HG02943 (cell line): Measurements from ENCODE around the gene ABCB10.
"Not testable (repeated sequence)": the region's sequence is repeated elsewhere in the genome, so short reads cannot be mapped to it uniquely, and the experiment has no call there.

Experiments used
- ATAC-seq: cut with Tn5 transposase; IDR thresholded peaks from one replicate; pipeline ENCODE4 v1.9.1; 2021; ENCODE audit warnings: mild to moderate bottlenecking, low read depth, moderate library complexity; ENCODE audit not compliant: unreplicated experiment

The ABCB10 gene

DNA sequence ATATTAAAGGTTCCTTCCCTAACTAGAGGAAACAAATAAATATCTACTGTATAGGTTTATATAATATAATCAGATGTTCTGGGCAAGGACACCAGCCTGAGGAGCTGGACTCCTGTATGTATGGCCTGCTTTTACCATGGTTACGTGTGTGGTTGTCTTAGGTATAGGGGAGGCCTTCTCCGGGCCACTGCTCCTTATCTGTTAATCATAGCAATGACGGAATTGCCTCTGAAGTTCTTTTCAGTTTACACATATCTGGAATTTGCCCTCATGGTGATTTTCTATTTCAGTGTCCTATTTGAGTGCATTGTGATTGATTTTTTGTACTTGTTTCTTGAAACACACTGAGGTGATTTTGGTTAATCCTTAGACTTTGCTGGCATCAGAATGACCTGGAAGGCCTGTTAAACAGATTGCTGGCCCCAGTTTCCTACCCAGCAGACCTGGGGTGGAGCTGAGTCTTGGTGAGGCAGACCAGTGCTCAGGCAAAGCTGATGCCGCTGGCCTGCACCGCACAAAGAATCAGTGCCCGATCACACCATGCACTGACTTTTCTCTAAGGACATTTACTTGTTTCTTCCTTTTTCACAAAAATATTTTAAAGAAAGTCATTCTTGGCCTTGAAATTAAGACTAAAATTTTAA, 18.5 kb downstream of the ABCB10 start:
- ATAC-seq: no peak

DNA sequence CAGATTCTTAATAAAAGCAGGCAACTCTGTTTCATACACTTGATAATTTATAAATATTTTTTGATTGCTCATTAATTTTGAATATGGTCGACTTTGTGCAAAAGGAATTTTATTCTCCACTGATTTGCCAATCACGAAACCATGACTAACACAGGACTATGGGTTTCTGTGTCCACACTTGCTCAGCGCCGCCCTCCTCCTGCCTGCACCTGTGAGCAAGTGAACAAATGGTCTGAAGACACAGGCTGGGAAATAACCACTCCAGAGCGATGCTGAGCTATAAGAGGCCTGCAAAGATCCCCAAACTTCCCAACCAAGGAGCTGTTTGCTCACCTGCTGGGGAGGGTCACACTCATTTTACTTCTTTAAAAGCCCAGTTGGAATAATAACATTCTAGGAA, 19.6 kb downstream of the ABCB10 start:
- no peak for ATAC-seq

DNA sequence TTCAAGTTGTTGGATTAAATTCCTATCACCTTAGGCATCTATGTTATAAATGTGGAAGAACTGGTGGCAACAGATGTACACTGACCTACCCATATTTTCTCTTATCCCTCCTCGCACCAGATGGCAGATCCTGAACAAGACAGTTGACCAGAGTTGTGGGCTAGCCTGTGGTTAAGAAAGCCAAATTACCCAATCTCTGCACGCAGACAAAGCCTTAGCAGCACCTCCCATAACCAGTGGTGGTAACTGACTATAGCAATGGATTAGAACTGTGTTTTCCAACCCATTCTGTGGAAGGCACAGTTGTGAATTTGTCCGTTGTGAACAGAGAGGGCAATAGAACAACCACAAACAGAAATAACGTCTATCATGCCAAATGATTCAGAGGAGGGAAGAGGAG, 20.6 kb downstream of the ABCB10 start:
- ATAC-seq: no peak

DNA sequence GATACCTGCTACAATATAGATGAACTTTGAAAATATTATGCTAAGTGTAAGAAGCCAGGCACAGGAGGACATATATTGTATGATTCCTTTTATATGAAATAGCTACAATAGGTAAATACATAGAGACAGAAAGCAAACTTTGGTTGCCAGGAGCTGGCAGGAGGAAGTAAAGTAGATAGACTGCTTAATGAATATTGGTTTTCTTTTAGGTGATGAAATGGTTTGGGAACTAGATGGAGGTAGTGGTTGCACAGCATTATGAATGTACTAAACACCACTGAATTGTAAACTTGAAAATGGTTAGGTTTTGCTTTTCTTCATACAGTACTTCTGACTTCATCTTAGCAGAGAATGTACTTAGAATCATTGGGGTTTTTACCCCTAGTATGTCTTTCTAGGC, 21.5 kb downstream of the ABCB10 start:
- no peak for ATAC-seq

DNA sequence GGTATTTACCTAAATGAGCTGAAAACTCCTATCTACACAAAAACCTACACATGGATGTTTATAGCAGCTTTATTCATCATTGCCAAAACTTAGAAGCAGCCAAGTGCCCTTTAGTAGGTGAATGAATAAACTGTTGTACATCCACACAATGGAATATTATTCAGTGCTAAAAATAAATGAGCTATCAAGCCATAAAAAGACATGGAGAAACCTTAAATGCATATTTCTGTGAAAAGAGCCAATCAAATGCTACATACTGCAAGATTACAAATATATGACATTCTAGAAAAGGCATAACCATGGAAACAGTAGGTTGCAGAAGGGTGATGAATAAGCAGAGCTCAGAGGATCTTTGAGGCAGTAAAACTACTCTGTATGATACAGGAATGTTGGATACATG, 23.3 kb downstream of the ABCB10 start:
- no peak for ATAC-seq

DNA sequence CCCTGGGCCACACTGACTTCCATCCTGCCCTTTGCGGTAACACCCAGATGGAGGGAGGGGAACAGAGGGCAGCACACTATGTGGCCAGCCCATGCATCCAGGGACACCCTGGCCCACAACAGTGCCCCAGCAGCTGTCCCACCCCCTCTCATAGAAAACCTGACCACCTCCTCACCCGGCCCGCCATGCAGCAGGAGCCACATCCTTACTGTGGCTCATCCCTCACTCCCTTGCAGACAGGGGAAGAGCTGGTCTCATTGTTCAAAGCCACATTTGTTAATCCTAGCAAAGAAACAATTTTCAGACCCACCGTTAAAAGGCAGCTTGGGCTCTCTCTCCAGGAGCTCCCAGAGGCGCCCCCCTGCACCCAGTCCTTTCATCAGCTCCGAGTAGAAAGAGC, 27.2 kb downstream of the ABCB10 start:
- ATAC-seq: no peak

DNA sequence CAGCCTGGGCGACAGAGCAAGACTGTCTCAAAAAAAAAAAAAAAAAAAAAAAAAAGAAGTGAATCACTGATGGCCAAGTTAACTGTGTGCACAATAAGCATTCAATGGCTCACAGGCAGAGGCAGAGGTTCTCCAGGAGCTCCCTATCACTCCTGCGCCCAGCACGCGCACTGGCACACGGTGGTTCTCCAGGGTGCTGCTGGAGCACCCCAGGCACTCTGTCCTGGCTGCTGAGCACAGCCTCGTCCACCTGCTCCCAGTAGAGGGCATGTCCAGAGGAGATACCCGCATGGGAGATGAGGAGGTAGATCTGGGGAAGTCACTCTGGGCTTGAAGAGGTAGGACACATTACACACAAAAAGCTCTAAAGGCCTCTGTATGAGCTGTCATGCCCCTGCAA, 28.9 kb downstream of the ABCB10 start:
- ATAC-seq: no peak

DNA sequence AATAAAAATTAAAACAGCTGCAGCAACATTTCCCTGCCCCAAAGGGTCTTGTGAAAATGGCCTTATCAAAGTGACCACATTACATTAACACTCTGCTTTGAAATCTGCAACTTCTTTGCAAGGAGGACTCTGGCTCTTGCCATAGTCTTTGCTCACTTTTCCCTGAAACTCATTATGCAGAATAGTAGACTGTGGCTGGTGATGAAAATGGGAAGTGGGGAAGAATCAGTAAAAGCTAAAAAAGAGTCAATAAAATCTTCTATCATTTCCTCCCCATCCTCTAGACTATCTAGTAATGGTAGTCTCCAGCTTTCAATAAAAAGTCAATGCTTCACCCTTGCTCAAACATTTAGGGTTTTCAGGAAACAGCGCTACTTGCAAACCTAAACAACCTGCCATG, 31.8 kb downstream of the ABCB10 start:
- ATAC-seq: no peak

DNA sequence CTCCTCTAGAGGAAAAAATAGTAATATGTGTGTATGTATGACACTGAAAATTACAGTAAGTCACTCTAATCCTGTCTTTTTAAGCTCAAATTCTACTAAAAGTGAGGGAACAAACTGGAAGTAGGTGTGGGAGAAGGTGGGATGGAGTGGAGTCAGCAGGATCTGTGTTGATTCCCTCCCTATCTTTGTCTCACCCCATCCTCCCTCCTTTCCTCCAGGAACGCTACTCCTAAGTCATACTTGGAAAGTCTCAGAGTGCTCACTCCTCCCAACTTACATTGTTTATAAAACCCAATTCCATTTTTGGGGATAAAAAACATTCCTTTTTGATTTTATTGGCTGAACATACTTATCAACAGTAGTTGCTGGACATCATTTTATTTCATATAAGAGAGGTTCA, 35.5 kb downstream of the ABCB10 start:
- no peak for ATAC-seq

DNA sequence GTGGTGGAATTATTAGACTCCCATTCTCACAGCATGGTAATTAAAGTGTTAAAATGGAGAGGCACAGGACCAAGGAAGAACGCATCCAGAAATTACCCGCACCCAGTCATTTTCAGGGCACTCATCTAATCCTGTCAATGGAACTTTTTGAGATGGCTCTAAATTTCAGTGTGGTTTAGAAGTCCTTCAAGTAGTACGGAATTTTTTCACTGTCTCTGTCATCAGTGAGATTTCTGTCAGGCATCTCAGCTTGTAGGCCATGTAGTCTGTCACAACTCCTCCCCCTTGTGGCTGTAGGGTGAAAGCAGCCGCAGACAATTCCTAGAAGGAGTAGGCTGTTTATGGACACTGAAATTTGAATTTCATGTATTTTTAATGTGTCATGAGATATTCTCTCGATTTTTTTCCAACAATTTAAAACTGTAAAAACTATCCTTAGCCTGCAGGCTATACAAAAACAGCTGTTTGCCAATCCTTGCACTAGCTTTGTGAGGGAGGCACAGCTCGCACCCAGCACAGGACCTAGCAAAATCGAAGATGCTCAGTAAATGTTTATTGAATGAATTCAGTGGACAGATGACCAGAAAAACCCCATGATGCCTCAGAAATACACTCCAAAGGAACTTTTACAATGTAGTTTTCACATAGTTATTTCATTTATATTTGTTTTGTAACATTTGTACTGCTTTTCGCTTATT, 43.8 kb downstream of the ABCB10 start:
- ATAC-seq: no peak

DNA sequence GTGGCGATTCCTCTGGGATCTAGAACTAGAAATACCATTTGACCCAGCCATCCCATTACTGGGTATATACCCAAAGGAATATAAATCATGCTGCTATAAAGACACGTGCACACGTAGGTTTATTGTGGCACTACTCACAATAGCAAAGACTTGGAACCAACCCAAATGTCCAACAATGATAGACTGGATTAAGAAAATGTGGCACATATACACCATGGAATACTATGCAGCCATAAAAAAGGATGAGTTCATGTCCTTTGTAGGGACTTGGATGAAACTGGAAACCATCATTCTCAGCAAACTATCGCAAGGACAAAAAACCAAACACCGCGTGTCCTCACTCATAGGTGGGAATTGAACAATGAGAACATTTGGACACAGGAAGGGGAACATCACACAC, 46.9 kb downstream of the ABCB10 start:
- ATAC-seq: not testable (repeated sequence)

DNA sequence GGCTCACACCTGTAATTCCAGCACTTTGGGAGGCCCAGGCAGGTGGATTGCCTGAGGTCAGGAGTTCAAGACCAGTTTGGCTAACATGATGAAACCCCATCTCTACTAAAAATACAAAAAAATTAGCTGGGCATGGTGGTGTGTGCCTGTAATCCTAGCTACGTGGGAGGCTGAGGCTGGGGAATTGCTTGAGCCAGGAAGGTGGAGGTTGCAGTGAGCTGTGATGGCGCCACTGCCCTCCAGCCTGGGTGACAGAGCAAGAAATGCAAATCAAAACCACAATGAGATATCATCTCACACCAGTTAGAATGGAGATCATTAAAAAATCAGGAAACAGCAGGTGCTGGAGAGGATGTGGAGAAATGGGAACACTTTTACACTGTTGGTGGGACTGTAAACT, 47.3 kb downstream of the ABCB10 start:
- not testable (repeated sequence) for ATAC-seq

DNA sequence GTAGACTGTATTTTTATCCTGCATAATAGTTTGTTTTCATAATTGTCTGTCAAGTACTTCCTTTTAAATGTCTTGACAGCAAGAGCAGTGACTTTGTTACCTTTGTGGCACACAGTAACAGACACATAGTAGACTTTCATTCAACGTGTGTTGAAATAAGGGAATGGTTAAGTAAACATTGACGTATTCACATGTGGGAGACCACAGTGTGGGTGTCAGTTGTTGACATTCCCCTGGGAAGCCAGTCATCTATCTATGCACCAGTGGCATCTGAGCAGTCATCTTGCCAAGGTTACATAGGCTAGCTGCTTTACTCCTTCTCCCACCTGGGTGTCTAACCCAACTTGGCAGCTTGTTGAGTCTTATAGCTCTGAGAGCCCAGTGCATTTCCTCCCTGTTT, 48.9 kb downstream of the ABCB10 start:
- ATAC-seq: no peak

DNA sequence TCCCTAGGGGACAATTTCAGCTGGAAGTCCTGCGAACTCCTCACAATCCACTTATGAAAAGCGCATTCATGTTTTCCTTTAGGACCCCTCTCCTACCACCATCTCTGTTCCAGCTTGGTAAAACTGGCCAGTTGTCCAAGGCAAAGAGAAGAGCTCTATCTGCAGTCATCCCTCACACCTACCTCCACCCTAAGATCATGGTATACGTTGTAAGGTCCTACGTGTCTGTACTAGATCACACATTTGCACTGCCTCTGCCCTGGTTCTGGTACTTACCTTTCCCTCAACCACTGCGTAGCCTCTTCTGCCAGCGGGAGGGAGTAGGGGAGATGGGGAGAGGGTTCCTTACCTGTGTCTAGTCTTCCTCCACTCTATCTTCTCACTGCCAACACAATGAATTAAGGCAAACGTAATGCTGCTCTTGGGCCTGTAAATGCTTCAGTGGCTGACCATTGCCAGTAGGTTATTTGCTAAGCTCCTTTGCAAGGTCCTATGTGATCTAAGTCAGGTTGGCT, 49.6 kb downstream of the ABCB10 start:
- ATAC-seq: no peak

DNA sequence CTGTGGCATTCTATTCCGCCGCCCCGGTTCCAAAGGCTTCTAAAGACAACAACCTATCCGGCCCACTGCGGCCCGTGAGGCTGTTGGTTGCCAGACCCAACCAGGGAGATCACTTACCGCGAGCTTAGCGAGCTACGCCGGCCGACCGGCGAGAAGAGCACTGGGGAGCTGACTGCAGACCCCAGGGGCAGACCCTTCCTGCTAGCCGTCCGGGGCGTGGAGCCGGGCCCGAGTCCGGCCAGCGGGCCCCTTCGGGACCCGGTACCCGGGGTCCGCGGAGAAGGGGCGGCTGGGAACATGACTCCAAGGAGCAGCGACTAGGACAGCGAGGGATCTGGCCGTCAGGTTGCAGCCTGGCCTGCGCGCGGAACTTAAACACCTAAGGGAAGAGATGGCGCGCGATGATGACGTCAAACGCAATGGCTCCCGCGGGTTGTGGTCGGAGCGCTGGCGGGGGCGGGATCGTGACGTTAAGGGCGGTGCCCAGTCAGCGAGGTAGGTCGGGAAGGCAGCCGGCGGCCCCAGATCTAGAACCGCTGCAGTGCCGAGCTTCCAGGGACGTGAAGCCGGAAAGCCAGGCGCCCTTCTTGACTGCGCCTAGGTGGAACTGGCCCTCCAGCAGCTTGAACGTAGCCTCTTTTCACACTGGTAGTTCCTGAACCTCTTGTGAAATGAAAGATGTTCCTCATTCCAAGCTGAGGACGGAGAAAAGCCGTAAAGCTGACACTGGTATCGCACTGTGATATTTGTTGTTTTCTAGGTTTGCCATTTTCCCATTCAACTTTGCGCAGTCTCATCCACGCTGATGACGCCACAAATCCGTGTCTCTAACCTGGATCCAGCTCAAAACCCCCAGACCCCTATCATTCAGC, 50.3 kb downstream of the ABCB10 start, which contains the start of gene NUP133:
Gene NUP133, minus strand, starts transcription at position 391 of the 872 bp plus-strand sequence. Its CDS starts 92 bp downstream, at position 299.
- ATAC-seq: peak; percentile 78

DNA sequence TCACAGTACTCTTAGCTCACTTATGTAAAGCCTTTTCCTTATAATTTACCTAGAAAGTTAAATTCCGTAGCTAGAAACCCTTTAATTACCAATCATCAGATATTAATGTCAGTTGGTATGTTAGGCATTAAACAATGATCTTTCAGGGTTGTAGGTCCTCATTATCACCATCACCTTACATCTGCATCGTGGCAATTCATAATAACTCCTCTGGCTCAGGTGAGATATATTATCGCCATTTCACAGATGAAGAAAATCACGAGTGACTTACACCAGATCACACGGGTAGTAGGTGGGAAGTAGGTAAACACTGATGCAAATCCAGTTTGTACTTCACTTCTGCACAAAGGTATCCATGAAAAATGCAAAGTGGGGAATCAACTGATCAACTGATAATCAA, 51.0 kb downstream of the ABCB10 start:
- ATAC-seq: no peak

DNA sequence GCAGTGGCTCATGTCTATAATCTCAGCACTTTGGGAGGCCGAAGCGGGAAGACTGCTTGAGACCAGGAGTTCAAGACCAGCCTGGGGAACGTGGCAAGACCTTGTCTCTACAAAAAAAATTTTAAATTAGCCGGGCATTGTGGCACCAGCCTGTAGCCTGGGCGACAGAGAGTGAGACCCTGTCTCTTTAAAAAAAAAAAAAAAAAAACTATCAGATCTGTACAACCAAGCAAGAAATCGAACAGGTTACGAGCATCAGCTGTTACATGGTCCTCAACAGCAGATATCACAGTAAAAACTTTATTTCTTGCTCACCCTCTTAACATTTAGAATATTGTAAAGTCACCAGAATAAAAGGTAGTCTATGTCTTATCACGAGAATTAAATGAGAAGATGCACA, 51.9 kb downstream of the ABCB10 start:
- no peak for ATAC-seq

DNA sequence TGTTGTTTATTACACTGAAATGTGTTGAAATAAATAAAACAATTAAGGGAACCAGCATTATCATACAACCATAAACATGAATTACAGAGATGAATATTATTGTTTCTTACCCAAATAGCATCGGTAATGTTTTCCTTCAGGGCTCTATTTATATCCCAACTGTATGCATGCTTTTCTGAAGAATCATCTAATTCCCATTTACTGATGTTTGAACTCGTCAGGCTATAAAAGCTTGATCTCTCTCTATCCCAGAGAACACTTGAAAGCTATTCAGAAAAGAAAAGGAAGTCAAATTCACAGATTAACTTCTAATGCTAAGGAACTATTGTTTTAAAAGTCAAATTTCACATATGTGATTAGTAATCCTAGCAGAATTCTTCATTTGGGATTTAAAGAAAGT, 62.7 kb downstream of the ABCB10 start:
- ATAC-seq: no peak

DNA sequence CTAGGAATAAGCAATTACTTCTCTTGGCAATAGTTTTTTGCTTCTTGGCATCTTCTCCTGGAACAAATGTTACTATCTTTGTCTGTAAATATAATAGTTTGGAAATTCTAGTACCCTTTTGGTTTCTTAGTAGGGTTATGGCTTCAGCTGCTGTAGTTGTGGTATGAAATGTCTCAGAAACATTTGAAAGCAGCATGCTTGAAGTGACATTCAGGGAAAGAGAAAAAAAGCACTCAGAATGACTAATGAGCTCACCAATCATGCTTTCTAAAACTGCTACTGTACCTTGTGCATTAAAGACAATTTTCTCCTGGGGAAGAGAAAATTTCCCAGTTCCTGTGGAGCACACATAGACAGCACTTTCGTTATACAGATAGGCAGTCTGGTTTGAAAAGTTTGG, 71.3 kb downstream of the ABCB10 start:
- no peak for ATAC-seq

DNA sequence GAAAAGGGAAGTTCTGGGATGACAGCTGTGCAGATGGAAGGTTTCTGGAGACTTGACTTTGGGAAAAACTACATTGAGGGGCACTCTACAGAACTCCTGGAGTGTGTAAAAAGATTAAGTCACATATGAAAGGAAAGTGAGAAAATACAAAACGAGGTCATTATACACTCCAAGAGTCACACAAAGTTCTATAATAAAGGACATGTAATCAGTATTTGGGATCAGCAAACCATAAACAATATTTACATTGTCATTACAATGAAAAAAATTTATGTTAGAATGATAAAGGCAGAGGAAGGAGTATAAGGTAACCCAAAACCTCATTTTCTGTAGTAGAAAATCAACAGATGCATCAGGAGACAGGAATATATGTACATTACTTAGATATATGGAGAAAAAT, 73.2 kb downstream of the ABCB10 start:
- no peak for ATAC-seq

DNA sequence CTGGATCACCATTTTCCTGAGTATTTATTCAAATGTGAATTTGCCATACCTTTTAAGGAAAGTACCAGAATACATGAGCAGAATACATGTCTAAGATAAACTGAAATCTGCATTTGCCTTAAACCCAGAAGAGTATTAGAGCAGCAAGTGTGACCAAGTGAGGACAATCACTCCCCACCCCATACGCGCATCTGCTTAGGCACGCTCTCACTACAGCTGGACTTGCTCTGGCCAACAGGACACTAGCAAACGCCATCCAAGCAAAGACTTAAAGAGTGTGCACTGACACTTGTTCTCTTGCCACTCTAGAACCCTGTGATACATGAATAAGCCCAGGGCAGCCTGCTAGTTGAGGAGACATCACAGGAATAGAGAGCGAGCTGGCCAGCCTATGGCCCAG, 76.0 kb downstream of the ABCB10 start:
- ATAC-seq: no peak
